Measurements from ENCODE around the gene CFAP73.
"Not testable (repeated sequence)": the region's sequence is repeated elsewhere in the genome, so short reads cannot be mapped to it uniquely, and the experiment has no call there.

CFAP73 gene

DNA sequence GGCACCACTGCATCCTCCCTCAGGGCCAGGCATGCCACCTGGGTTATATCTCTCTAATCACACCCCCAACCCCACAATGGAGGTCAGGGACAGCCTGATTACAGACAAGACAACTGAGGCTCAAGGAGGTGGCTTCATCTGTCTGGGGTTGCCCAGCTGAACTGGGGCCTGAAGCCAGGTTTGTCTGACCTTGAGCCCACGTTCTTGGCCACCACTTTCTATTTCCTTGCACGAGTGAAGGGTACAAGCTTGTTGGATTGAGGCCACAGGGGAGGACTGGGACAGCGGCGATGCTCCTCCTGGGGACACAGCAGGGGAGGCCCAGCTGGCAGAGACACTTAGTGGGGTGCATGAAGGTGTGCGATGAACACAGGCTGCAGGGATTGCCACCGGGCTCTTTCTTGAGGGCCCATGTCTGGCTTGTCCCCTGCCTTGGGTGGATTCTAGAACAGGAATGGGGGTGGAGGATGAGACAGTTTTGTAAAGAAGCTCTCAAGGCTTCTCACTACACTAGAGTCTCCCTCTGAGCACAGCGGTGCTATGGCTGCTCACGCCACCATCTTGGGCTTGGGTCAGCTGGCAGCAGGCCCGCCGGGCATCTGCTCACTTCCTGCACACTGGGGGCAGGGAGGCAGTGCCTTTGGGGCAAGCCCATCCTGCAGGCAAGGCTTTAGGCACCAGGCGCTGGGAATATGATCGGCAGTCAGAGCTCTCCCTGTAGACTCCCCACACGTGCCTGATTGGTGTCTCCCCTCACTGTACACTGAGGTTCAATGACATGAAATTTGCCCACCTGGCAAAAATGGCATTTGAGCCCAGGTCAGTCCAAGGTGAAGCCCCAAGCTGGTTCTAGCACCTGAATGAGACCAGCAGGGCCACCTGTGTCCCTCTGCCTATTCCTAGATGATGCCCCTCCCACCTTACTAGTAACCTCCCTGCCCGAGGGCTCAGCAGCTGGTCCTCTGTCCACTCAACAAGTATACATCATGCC, 52.0 kb downstream of the CFAP73 start:
- DNase-seq: no peak
- intact Hi-C loops (cut with DNase I): no loop called here

DNA sequence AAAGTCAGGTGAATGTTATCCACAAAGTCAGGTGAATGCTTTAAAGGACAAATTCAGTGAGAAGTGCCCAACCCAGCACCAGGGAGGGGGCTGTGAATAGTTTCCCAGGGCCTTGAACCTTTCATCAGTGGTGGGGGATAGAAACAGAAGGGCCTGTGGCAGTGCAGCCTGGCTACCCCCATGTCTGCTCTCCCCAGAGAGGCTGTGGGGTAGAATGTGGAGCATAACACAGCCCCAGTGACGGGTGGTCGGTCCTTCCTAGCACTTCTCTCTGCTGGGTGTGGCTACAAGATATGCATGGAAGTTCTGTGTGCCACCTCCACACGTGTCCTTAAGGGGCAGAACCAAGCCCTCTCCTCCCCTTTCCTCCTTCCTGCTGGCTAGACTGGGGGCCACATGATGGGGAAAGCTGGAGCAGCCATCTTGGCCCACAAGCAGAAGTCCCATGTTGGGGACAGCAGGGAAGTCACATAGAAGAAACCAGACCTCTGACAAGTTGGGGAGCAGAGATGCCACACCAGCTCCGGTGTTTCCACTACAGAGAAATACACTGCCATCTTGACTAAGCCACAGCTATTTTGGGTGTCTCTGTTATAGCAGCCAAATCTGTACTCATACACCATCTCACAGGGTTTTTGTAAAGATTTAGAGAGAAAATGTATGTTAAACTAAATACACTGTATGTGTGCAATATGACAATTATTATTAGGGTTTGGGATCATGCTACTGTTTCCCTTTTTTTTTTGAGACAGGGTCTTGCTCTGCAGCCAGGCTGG, 53.0 kb downstream of the CFAP73 start:
- no peak for DNase-seq
- intact Hi-C loops (cut with DNase I): no loop called here

DNA sequence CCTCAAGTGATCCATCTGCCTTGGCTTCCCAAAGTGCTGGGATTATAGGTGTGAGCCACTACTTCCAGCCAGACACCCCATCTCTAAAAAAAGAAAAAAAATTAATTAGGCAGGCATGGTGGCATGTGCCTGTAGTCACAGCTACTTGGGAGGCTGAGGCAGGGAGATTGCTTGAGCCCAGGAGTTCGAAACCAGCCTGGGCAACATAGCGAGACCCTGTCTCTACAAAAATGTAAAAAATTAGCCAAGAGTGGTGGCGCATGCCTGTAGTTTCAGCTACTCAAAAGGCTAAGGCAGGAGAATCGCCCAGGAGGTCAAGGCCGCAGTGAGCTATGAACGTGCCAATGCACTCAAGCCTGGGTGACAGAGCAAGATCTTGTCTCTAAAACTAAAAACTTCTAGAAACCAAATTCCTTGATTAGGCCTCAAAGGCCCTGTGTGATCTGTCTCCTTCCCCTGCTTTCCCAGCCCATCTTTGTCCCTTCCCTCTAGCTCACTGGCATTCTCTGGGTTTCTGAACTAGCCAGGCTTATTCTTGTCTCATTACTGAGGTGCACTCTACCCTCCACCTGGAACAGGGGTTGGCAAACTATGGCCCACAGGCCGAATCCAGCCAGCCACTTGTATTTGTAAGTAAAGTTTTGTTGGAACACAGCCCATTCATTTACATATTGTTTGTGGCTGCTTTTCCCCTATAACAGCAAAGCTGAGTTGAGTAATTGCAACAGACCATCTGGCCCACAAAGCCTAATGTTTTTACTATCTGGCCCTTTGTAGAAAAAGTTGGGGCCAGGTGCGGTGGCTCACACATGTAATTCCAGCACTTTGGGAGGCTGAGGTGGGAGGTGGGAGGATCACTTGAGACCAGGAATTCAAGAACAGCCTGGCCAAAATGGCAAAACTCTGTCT, 54.6 kb downstream of the CFAP73 start:
- intact Hi-C loops (cut with DNase I): no loop called here
- DNase-seq: peak in 1 of 42 donors; percentile 19

DNA sequence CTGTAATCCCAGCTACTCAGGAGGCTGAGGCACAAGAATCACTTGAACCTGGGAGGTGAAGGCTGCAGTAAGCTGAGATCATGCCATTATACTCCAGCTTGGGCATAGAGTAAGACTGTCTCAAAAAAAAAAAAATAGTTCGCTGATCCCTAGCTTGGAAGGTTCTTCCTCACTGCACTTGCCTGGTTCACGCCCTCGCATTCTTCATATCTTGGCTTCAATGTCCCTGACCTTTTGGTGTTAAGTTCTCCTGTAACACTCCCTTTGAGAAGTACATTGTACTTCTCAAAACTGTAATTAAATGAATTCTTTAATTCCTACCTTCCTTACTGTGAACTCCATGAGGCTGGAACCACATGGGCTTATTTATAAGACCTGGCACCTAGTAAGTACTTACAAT, 55.3 kb downstream of the CFAP73 start:
- intact Hi-C loops (cut with DNase I): no loop called here
- peak in 1 of 42 donors; percentile 10 for DNase-seq

DNA sequence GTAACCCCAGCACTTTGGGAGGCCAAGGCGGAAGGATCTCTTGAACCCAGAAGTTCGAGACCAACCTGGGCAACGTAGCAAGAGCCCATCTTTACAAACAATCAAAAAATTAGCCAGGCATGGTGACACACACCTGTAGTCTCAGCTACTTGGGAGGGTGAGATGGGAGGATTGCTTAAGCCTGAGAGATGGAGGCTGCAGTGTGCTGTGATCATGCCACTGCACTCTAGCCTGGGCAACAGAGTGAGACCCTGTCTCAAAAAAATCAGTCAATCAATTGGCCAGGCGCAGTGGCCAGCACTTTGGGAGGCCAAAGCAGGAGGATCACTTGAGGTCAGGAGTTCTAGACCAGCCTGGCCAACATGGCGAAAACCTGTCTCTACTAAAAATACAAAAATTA, 57.3 kb downstream of the CFAP73 start:
- intact Hi-C loops (cut with DNase I); DNase-seq: not testable (repeated sequence)

DNA sequence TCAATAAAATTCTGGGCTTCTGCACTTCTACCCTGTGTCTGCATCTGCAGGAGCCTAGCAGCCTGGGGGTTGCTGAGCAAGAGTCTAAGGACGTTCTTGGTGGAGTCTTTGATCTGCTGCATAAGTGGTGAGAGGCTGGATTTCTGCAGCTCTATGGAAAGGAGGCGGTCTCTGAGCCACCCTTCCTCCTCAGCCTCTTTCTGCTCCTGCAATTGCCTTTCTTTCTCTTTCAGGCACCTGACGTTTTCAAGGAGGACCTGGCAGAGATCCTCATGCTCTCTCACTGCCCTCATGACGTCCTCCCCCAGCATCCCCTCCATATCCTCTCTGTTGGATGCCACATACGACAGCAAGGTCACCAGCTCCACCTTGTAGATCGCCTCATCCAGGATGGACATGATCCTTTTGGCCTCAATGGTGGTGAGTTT, 58.1 kb downstream of the CFAP73 start:
- intact Hi-C loops (cut with DNase I): no loop called here
- no peak for DNase-seq

GRCh38 chr12:113208041-113208934, 58.8 kb downstream of the CFAP73 start:
- intact Hi-C loops (cut with DNase I): no loop called here
- DNase-seq: peak in 18 of 42 donors; percentile 21 to 63 (median 38)

Measured in head of caudate nucleus (tissue), 42 donors.